H7 (cell line): ENCODE results near the gene ABTB2. TPM values are rescaled to one million over a fixed set of nuclear protein-coding genes. Genes with fewer than 3 reads are reported as not detected.

Experiments
- DNase-seq: peaks from one replicate; pipeline ENCODE4 v3.0.0; 2012
- H3K27me3 ChIP-seq: 2 replicates; pipeline ENCODE4 v1.6.0; 2011; ENCODE audit warnings: mild to moderate bottlenecking, low read length; ENCODE audit not compliant: control insufficient read depth, insufficient read depth
- H3K36me3 ChIP-seq: replicated peaks from 2 replicates; pipeline ENCODE4 v1.5.1; 2011; ENCODE audit warnings: low read length; ENCODE audit not compliant: control insufficient read depth, insufficient read depth
- H3K4me3 ChIP-seq: 2 replicates; pipeline ENCODE4 v1.5.1; 2011; ENCODE audit warnings: low read depth, mild to moderate bottlenecking, control low read depth, low read length, moderate library complexity; ENCODE audit not compliant: insufficient read depth
- total RNA-seq: library from RNA; depleted of rRNA; stranded (reverse); fragments of >200 nt; shearing (Covaris generic); gene quantifications from 2 replicates; pipeline ENCODE4 v1.2.3, GENCODE V29; 2014

The ABTB2 gene
- total RNA-seq, 1 experiment from 2014 or later, result 12.2 TPM

DNA sequence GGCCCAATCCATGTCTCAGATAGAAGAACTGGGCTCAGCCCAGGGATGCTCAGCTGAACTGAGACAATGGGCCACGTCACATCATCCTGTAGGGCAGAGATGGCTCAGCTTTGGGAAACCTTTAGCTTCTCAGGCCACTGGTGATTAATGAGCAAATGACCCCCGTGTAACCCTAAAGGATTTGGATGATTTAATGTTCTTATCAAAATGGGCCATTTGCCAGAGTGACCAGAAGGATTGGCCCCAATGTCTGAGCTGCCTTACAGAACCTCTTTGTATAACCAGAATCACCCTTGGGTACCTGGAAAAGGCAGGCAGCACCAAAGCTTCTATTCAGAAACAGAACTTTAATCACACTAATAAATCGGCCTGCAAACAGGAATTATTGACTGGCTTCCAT lies 73.7 kb downstream of the ABTB2 start:
- Histone ChIP-seq H3K27me3 (no peaks in the 10 kb centered on the region), H3K36me3 (no peaks in the 10 kb centered on the region), H3K4me3 (no peak overlapping the region)
- no peak for DNase-seq

GRCh38 chr11:34280945-34281872 lies 76.6 kb downstream of the ABTB2 start:
- Histone ChIP-seq H3K36me3 (no peaks in the 10 kb centered on the region), H3K4me3 (no peak overlapping the region), H3K27me3 (no peaks in the 10 kb centered on the region)
- DNase-seq, result no peak

- Histone ChIP-seq H3K27me3 (no peaks in the 10 kb centered on the region), H3K36me3 (no peaks in the 10 kb centered on the region), H3K4me3 (no peak overlapping the region)
- DNase-seq, result no peak
Observed at GRCh38 chr11:34278693-34279297, 79.0 kb downstream of the ABTB2 start.

- Histone ChIP-seq H3K4me3 (no peak overlapping the region), H3K36me3 (no peaks in the 10 kb centered on the region)
- DNase-seq, result no peak
Observed at GRCh38 chr11:34278175-34278574, 79.6 kb downstream of the ABTB2 start.

GRCh38 chr11:34277171-34277570 lies 80.6 kb downstream of the ABTB2 start:
- DNase-seq, result no peak
- H3K27me3 ChIP-seq, result no peaks in the 10 kb centered on the region
- no peak overlapping the region for H3K4me3 ChIP-seq
- no peaks in the 10 kb centered on the region for H3K36me3 ChIP-seq

More at GRCh38 chr11:34278175-34278574, 79.6 kb downstream of the ABTB2 start:
- H3K27me3 ChIP-seq, result no peaks in the 10 kb centered on the region

DNA sequence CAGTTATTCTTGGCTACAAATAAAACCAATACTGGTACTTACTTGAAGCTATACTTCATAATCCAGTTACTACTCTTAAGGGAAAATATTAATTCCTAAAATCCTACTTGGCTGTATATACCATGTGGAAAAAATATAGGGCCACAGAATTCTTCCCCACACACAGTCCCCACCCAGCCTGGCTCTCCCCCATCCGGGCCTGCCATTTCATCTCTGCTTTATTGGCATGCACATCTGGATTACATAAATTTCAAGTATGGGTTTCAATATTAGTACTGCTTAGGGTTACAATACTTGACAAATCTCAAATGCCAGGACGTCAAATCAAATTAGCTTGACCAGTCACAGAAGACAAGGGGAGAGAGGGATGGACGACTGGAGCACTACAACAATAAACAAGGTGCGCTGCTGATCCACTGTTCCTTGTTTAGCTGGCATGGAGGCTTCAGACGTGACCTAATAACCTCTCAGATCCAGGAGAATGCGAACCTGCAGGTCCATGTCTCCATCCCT lies 81.4 kb downstream of the ABTB2 start:
- Histone ChIP-seq H3K4me3 (no peak overlapping the region), H3K27me3 (no peaks in the 10 kb centered on the region), H3K36me3 (no peaks in the 10 kb centered on the region)
- DNase-seq, result no peak

GRCh38 chr11:34275486-34275885 lies 82.3 kb downstream of the ABTB2 start:
- no peak overlapping the region for H3K4me3 ChIP-seq
- H3K36me3 ChIP-seq, result no peaks in the 10 kb centered on the region
- DNase-seq, result no peak
- no peaks in the 10 kb centered on the region for H3K27me3 ChIP-seq

DNA sequence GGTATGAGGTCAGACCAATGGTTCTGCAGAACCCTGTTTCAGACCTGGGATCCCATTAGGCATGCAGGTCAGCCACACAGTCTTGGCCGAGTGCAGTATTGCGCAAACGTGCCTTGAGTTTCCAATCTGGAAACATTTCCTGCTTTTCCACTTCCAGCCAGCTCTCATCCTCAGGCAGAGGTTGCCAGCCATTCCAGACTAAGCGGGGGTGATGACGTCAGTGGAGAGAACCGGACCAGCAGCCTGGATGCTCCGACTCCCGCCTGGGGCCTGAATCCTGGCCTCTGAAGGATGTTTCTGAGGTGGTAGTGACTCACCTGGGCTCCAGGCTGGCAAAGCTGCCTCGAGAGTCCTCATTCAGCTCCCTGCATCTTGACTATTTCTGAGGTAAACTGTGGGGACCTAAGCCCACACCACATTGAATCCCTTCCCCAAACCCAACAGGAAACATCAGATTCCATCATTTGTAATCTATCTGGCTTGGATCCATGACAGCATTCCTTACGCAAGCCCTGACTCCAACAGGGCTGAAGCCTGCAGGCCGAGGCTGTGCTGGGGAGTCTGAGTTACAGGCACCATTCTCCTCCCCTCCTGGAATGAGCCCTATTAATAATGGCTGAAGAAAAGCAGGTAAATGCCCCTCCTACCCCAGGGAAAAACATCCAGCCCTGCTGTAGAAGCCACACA lies 83.0 kb downstream of the ABTB2 start:
- Histone ChIP-seq H3K27me3 (no peaks in the 10 kb centered on the region), H3K36me3 (no peaks in the 10 kb centered on the region), H3K4me3 (no peak overlapping the region)
- no peak for DNase-seq

GRCh38 chr11:34273099-34273498 lies 84.7 kb downstream of the ABTB2 start:
- no peak overlapping the region for H3K4me3 ChIP-seq
- H3K27me3 ChIP-seq, result no peaks in the 10 kb centered on the region
- no peaks in the 10 kb centered on the region for H3K36me3 ChIP-seq
- no peak for DNase-seq

GRCh38 chr11:34271727-34272126 lies 86.1 kb downstream of the ABTB2 start:
- no peak for DNase-seq
- Histone ChIP-seq H3K36me3 (no peaks in the 10 kb centered on the region), H3K27me3 (no peaks in the 10 kb centered on the region), H3K4me3 (no peak overlapping the region)

DNA sequence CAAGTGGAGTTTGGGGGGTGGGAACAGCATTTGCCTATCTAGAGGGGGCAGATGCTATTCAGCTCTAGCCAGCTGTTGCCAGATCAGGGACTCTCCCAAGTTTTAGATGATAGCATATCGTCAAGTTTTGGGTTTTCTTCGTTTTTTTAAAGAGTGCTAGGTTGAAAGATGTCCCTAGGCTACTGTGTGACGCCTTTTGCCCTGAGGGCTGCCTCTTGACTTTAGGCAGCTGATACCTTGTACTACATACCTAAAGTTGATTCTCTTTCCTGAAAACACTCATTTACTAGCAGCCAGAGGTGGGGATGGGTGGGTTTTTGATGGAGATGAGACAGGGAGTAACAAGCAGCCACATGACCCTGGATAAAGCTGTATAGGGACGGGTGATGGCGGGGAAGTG lies 87.1 kb downstream of the ABTB2 start:
- no peaks in the 10 kb centered on the region for H3K27me3 ChIP-seq
- DNase-seq, result no peak
- H3K36me3 ChIP-seq, result no peaks in the 10 kb centered on the region
- no peak overlapping the region for H3K4me3 ChIP-seq

- no peak overlapping the region for H3K4me3 ChIP-seq
- DNase-seq, result no peak
- H3K27me3 ChIP-seq, result no peaks in the 10 kb centered on the region
- no peaks in the 10 kb centered on the region for H3K36me3 ChIP-seq
Observed at GRCh38 chr11:34269694-34270245, 88.0 kb downstream of the ABTB2 start.

DNA sequence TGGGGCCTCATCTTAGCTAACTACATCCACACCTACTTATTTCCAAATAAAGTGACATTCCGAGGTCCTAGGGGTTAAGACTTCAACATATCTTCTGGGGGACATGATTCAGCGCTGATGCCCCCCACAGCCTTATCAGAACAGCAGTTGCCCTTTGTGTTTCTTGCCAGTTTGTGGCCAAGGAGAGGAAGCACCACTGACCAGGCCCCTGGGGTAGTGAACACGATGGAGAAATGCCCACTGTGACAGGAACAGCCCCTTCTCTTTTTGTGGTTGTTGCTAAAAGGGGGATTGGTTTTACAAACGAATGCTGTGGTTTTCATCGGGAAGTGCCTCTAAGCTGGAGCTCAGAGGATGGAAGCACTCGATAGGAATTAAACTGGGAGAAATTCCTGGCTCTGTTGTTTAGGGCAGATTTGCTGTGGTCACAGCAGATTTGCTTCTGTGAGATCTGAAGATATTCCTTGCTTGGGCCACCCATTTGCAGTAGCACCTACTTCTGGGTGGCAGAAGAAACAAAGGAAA lies 88.8 kb downstream of the ABTB2 start:
- Histone ChIP-seq H3K27me3 (no peaks in the 10 kb centered on the region), H3K4me3 (no peak overlapping the region), H3K36me3 (no peaks in the 10 kb centered on the region)
- no peak for DNase-seq

DNA sequence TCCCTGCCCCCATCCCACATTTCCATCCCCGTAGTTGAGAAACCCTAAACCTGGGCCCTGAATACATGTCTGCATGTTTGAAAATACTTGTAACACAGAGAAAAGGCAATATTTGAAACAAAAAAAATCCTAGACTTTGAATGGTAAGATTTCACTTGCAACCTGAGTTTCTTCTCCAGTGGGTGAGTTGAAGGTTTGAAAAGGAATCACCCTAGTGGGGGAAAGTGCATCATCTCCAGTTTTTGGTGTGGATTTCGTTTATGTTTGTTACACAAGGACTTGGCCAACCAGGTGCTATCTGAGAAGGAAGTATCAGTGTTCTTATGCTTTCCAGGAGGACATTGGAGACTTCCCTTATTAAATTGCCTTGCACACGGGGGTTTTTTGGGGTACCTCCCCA lies 90.4 kb downstream of the ABTB2 start:
- no peaks in the 10 kb centered on the region for H3K27me3 ChIP-seq
- H3K4me3 ChIP-seq, result no peak overlapping the region

More for the DNA sequence above, 90.4 kb downstream of the ABTB2 start:
- no peaks in the 10 kb centered on the region for H3K36me3 ChIP-seq
- DNase-seq, result no peak
